Measurements from ENCODE around the gene MAP6D1.
A peak's percentile ranks its signal among the peaks of the same experiment; 100 is the strongest.
"Not testable (repeated sequence)": the region's sequence is repeated elsewhere in the genome, so short reads cannot be mapped to it uniquely, and the experiment has no call there.

MAP6D1 gene

DNA sequence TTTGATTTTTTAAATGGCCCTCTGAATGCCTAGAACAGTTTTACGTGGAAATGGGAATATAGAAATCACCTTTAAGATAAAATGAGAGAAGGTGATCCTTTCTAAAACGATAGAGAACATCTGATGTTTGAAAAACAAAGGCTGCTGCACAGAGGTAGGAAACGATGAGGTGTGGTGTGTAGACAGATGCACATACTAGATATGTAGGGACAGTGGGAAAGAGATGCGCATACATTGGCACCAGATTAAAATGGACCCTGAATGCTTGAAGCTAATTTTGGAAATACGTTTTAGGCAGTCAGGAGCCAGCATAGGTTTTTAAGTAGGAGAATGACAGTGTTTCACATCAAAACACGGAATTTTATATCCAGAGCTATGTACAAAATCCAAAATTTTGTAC, 29.0 kb downstream of the MAP6D1 start:
- DNase-seq: no peak

DNA sequence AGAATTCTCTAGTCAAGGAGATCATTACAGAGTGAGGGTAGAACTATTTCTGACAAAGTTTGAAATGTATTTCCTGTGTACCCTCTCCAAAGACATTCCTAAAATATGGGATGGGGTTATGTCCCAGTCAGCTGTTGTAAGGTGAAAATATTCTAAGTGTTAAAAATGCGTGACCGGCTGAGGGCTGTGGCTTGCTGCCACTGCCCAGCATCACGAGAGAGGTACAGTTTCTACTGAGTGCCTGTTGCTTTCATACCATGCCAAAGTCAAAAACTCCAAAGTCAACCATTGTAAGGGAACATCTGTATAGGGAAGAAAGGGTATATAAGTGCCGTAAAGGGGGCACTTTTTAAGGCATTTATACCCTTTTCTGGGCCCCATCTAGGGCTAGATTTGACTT, 30.9 kb downstream of the MAP6D1 start:
- DNase-seq: no peak

DNA sequence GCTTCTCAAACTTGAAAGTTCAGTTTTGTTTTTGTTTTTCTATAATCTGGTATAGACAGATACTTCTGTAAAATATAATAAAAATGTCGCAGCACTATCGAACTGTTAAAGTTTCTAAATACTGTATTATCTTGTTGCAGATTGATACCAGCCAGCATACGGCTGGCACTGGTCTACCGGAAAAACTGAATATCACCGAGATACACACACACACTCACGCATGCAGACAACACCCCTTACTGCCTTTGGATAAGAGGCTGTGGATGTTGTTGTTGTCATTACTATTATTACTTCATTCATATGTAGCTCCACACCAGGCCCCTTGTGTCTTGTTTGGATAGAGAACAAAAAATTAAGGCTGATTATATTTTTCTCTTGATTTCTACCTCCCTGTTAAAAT, 32.4 kb downstream of the MAP6D1 start:
- no peak for DNase-seq

DNA sequence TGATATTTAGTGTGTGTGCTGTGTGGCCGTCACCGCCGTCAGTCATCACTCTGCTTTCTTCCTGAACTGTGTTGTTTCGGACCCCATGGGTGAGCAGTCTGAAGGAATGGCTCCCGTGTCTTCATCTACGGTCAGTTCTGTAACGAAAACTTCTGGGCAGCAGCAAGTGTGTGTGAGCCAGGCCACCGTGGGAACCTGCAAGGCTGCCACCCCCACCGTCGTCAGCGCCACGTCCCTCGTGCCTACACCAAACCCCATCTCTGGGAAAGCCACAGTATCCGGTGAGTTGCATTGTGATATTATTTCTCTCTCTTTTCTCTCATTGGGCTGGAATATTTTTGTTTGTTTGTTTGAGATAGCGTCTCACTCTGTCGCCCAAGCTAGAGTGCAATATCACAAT, 34.7 kb downstream of the MAP6D1 start:
- DNase-seq: no peak

DNA sequence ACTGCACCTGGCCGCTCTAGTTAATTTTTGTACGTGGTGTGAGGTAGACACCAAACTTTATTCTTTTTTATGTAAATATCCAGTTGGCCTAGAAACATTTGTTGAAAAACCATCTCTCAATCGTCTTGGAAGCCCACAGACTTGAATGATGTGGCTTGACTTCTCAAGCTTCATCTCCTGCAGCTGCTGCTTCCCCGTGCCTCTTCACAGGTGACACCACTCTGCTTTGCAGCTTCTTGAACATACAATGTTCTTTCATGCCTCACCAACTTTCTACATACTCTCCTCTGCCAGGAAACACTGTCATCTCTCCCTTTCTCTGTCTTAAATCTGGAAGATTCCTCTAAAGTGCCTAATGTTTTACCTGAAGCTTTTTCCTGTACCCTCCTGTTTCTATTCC, 35.6 kb downstream of the MAP6D1 start:
- DNase-seq: no peak

DNA sequence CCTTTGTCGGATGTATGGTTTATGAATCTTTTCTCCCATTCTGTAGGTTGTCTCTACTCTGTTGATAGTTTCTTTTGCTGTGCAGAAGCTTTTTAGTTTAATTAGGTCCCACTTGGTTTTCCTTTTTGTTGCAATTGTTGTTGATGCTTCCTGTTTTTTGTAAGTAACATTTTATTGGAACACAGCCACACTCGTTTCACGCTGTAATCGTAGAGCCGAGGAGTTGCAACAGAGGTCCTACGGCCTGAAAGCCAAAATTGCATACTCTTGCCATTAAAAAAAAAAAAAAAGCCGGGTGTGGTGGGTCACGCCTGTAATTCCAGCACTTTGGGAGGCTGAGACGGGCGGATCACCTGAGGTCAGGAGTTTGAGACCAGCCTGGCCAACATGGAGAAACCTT, 40.9 kb downstream of the MAP6D1 start:
- not testable (repeated sequence) for DNase-seq

DNA sequence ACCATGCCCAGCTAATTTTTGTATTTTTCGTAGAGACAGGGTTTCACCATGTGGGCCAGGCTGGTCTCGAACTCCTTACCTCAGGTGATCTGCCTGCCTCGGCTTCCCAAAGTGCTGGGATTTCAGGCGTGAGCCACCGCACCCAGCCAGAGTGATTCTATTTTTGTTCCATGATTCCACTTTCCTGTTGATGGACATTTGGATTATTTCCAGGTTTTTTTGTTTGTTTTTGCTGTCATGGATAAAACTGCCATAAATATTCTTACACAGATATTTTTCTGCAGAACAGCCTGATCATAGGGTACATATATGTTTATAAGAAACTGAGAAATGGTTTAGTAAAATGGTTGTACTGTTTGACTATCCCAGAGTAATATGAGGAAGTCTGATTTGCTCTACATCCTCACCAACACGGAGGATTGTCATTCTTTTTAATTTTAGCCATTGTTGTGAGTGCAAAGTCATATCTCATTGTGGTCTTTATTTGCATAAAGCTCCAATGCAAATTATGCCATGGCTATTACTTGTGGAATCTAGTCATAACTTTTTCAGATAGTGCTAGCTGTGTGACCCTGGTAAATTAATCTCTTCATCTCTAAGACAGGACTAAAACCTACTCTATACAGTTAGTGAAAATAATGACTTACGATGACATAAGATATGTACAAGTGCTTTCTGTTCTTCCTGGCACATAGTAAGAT, 42.7 kb downstream of the MAP6D1 start:
- no peak for DNase-seq

DNA sequence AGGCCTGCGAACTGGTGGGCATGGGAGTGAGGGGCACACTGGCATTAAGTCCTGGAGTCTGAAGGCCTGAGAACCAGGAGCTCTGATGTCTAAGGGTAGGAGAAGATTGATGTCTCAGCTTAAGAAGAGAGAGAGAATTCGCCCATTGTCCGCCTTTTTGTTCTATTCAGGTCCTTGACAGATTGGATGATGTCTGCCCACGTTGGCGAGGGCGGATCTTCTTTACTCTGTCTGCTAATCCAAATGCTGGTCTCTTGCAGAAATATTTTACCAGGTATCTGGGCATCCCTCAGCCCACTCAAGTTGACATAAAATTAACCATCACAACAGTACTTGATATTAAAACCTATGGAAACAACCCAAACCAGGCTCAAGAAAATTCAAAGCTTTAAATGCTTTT, 44.1 kb downstream of the MAP6D1 start:
- DNase-seq: no peak

DNA sequence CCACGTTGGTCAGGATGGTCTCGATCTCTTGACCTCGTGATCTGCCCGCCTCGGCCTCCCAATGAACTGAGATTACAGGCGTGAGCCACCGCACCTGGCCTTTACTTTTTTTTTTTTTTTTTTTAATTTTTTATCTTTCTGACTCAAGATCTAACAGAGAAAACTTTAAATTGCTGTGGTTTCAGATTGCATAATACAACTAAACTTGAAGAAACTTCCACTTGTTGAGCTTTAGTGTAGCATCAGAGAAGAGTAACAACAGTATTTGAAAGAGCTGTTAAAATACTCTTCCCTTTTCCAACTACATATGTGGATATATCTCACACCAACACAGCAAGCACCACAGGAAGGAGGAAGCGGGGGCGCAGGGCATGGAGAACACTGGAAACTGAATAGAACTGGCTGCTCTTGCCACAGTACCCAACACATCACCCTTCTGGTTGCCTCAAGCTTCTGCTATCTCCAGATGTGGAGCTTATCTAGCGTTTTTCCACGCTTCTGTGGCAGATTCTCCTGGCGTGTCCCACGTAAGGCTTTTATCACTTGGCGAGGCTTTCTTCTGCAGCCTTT, 45.4 kb downstream of the MAP6D1 start:
- no peak for DNase-seq

DNA sequence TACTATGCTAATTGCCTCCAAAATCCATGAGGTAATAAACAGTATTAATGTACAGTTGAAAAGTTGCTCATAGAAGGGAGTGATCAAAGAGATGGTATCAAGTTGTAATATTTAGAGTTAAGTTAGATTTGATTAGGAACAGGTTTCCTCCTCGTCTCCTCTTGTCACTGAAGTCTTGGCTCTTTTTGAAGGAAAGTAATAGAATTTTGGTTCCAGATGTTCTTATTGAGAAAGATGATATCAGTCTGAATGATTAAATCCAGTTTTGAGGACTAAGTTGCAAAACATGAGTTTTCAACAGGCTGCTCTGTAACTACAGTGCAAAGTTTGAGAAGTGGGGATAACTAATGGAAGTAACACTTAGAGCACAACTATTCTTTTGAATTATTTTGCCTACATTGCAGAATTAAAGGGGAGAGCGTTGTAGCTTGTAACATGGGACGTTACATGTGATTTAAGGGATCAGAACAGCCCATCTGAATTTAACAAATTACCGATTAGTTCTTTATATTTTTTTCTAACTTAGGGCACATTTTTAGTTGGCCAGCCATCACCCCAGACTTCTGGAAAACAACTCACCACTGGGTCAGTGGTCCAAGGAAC, 48.3 kb downstream of the MAP6D1 start:
- DNase-seq: no peak

DNA sequence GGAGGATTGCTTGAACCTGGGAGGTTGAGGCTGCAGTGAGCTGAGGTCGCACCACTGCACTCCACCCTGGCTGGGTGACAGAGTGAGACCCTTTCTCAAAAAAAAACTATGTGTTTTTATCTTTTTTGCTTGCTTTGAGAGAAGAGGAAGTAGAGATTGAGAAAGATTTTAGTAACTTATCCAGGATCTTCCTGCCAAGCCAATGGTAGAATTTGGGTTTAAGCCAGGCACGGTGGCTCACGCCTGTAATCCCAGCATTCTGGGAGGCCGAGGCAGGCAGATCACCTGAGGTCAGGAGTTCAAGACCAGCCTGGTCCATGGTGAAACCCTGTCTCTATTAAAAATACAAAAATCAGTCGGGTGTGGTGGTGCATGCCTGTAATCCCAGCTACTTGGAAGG, 48.9 kb downstream of the MAP6D1 start:
- not testable (repeated sequence) for DNase-seq

DNA sequence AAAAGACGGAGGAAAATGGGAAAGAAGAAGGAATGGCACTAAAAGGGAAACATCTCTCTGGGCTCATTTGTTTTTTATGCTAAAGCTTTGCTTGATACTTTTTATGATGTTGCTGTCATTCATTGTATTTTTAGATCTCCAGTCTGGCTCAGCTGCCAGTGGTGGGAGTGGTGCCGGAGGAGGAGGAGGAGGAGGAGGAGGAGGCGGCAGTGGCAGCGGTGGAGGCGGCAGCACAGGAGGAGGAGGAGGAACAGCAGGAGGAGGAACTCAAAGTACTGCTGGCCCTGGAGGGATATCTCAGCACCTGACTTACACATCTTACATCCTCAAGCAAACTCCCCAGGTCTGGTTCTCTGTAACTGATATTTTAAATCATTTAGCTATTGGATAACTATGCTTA, 49.6 kb downstream of the MAP6D1 start:
- DNase-seq: no peak

DNA sequence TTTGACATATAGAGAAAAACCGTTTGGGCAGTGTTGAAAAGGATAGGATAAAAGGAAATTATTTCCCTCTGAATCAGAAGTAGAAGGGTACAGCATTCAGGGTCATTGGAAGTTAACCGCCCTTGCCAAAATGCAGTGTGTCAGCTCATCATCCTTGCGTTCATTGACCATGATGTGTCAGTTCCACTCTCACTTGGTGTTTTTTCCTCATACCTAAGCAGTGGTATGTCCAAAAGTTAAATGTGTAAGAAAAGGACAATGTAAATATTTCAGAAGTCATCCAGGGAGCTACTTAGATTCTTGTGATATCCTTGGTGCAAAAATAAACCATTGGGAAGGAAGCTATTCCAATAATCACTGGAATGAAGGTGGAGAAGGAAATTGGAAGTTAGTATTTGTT, 50.7 kb downstream of the MAP6D1 start:
- no peak for DNase-seq

DNA sequence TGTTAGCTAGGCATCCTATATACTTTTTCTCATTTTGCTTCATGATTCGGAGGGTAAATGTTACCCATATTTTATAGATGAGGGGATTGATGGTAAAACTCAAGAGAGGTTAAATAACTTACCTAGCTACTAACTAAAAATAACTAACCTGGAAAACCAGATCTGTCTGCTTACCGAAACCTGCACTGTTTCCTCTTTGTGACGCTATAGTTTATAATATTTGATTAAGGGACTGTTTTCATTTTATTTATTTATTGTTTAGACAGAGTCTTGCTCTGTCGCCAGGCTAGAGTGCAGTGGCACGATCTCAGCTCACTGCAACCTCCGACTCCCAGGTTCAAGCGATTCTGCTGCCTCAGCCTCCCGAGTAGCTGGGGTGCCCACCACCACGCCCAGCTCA, 55.9 kb downstream of the MAP6D1 start:
- no peak for DNase-seq

DNA sequence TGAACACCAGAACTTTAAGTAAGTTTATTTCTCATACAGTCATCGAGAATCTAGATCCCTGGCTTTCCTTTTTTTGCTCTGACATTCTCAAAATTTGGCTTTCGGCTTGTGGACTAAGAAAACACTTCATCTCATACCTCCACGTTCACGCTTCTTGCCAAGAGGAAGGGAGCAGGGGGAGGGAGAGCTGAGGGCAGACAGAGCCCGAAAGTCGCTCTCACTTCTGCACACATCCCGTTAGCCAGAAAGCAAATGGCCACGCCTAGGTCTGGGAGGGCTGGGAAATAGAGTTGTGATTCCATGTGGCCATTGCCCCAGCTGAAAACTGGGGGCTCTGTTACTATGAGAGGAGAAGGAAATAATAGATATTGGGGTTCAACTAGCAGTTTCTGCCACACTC, 57.3 kb downstream of the MAP6D1 start:
- no peak for DNase-seq

DNA sequence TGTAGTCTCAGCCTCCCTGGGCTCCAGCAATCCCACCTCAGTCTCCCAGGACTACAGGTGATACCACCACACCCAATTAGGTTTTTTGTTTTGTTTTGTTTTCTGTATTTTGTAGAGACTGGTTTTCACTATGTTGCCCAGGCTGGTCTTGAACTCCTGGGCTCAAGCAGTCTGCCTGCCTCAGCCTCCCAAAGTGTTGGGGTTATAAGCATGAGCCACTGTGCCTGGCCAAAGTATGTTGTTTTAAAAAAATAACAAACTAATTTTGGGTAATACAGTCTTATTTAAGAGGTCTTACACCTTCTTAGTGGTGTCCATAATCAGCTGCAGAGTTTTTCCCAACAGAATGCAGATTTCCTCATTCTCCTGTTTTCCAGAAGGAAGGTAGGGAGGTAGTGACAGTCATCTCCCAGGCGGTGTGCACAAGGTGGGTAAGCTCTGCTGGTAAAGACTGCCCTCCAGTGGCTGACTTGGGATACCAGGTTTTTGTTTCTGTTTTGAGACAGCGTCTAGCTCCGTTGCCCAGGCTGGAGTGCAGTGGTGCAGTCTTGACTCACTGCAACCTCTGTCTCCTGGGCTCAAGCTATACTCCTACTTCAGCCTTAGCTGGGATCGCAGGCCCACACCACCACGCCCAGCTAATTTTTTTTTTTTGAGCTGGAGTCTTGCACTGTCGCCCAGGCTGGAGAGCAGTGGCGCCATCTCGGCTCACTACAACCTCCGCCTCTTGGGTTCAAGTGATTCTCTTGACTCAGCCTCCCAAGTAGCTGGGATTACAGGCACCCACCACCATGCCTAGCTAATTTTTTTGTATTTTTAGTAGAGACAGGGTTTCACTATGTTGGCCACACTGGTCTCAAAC, 58.4 kb downstream of the MAP6D1 start:
- DNase-seq: peak; percentile 72

DNA sequence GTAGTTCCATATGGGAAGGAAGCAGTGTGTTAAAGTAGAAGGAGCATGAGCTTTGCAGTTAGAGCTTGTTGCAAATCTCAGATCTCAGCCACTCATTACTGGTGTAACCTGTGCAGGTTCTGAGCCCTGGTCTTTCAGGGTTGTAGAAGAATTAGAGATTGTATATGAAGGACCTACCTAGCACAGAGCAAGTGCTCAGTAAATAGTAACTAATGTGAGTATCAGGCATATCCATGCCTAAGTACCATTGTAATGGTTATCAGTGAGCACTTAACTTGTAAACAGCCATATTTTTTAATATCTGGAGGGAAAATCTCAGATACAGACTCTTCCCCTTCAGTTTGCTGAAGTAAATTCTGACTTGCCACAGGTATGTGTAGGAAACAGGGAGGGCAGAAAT, 59.3 kb downstream of the MAP6D1 start:
- no peak for DNase-seq

Data from activated CD8-positive, alpha-beta memory T cell treated with anti-CD3 and anti-CD28 coated beads, Interleukin-2, amount 50 U/mL, for 4 hours (primary cell).